NT2/D1 (cell line): ENCODE data around the gene GPN2.

Experiments
- DNase-seq: peaks from one replicate; pipeline ENCODE4 v3.0.0-alpha.2; 2011; ENCODE audit warnings: low read depth, low spot score
- H3K27me3 ChIP-seq: 2 replicates; pipeline ENCODE4 v1.6.0; 2011; ENCODE audit warnings: mild to moderate bottlenecking; ENCODE audit not compliant: insufficient read length, insufficient read depth
- H3K36me3 ChIP-seq: 2 replicates; pipeline ENCODE4 v1.6.1; 2011; ENCODE audit warnings: mild to moderate bottlenecking, low read length, mixed read lengths; ENCODE audit not compliant: insufficient read depth, insufficient read length
- H3K4me1 ChIP-seq: 2 replicates; pipeline ENCODE4 v1.5.1; 2011; ENCODE audit not compliant: insufficient read depth, insufficient read length
- H3K4me3 ChIP-seq: 2 replicates; pipeline ENCODE4 v1.5.1; 2011; ENCODE audit warnings: low read depth; ENCODE audit not compliant: insufficient read length
- H3K9ac ChIP-seq: 2 replicates; pipeline ENCODE4 v1.6.0; 2011; ENCODE audit warnings: low read depth; ENCODE audit not compliant: insufficient read length
- H3K9me3 ChIP-seq: 2 replicates; pipeline ENCODE4 v1.5.1; 2011; ENCODE audit warnings: mild to moderate bottlenecking, low read length; ENCODE audit not compliant: insufficient read depth
- SUZ12 ChIP-seq: IDR thresholded peaks from 2 replicates; pipeline ENCODE4 v1.6.1; 2011; ENCODE audit not compliant: insufficient read length, insufficient read depth; ENCODE audit errors: extremely low read depth
- YY1 ChIP-seq: IDR thresholded peaks from 2 replicates; pipeline ENCODE4 v1.6.1; 2011; ENCODE audit not compliant: insufficient read length, insufficient read depth
- ZNF274 ChIP-seq: IDR thresholded peaks from 2 replicates; pipeline ENCODE4 v1.6.1; 2011; ENCODE audit warnings: mild to moderate bottlenecking, low read depth, low read length

GPN2 gene

GRCh38 chr1:26861286-26861701, 28.8 kb downstream of the GPN2 start:
- no peak for TF ChIP-seq SUZ12
- no peak for TF ChIP-seq ZNF274
- TF ChIP-seq YY1 = no peak

GRCh38 chr1:26858891-26859640, 31.0 kb downstream of the GPN2 start:
- H3K27me3 ChIP-seq = no peaks in the 10 kb centered on the region
- peaks cover 14% of the 10 kb centered on the region for H3K36me3 ChIP-seq
- no peak overlapping the region for H3K4me3 ChIP-seq
- TF ChIP-seq ZNF274 (no peak), SUZ12 (no peak), YY1 (no peak)
- no peaks in the 10 kb centered on the region for H3K9me3 ChIP-seq
- peaks cover 42% of the 10 kb centered on the region for H3K4me1 ChIP-seq
- no peak for DNase-seq
- H3K9ac ChIP-seq = peak overlapping the region; percentile 4

More at GRCh38 chr1:26861286-26861701, 28.8 kb downstream of the GPN2 start:
- Histone ChIP-seq H3K4me1 (peaks cover 45% of the 10 kb centered on the region), H3K4me3 (no peak overlapping the region), H3K27me3 (no peaks in the 10 kb centered on the region), H3K36me3 (no peaks in the 10 kb centered on the region), H3K9me3 (no peaks in the 10 kb centered on the region), H3K9ac (no peak overlapping the region)
- no peak for DNase-seq

- H3K4me3 ChIP-seq = no peak overlapping the region
- TF ChIP-seq SUZ12 (no peak), ZNF274 (no peak), YY1 (no peak)
- no peaks in the 10 kb centered on the region for H3K27me3 ChIP-seq
- peaks cover 23% of the 10 kb centered on the region for H3K36me3 ChIP-seq
- no peaks in the 10 kb centered on the region for H3K9me3 ChIP-seq
- DNase-seq = no peak
- H3K9ac ChIP-seq = no peak overlapping the region
- peaks cover 36% of the 10 kb centered on the region for H3K4me1 ChIP-seq
These were observed 31.9 kb downstream of the GPN2 start for GRCh38 chr1:26858160-26858559.

- no peak for DNase-seq
- H3K9me3 ChIP-seq = no peaks in the 10 kb centered on the region
- H3K4me3 ChIP-seq = no peak overlapping the region
- TF ChIP-seq SUZ12 (no peak), YY1 (no peak), ZNF274 (no peak)
- H3K36me3 ChIP-seq = peaks cover 29% of the 10 kb centered on the region
- H3K9ac ChIP-seq = no peak overlapping the region
- H3K4me1 ChIP-seq = peaks cover 37% of the 10 kb centered on the region
- no peaks in the 10 kb centered on the region for H3K27me3 ChIP-seq
These were observed 32.5 kb downstream of the GPN2 start for GRCh38 chr1:26857473-26858060.

- no peak overlapping the region for H3K4me3 ChIP-seq
- H3K27me3 ChIP-seq = no peaks in the 10 kb centered on the region
- peaks cover 36% of the 10 kb centered on the region for H3K36me3 ChIP-seq
- no peak for DNase-seq
- no peak overlapping the region for H3K9ac ChIP-seq
- no peaks in the 10 kb centered on the region for H3K9me3 ChIP-seq
- no peak for TF ChIP-seq YY1
- peaks cover 30% of the 10 kb centered on the region for H3K4me1 ChIP-seq
These were observed 33.2 kb downstream of the GPN2 start for GRCh38 chr1:26856604-26857469.

GRCh38 chr1:26856181-26856580, 33.9 kb downstream of the GPN2 start:
- Histone ChIP-seq H3K4me1 (peaks cover 25% of the 10 kb centered on the region), H3K27me3 (no peaks in the 10 kb centered on the region), H3K4me3 (no peak overlapping the region), H3K9ac (no peak overlapping the region), H3K36me3 (peaks cover 43% of the 10 kb centered on the region), H3K9me3 (no peaks in the 10 kb centered on the region)
- DNase-seq = no peak
- TF ChIP-seq SUZ12 (no peak), YY1 (no peak), ZNF274 (no peak)

GRCh38 chr1:26855636-26856035, 34.4 kb downstream of the GPN2 start:
- no peak for DNase-seq
- H3K27me3 ChIP-seq = no peaks in the 10 kb centered on the region
- peaks cover 48% of the 10 kb centered on the region for H3K36me3 ChIP-seq
- H3K9me3 ChIP-seq = no peaks in the 10 kb centered on the region
- no peak overlapping the region for H3K9ac ChIP-seq
- peaks cover 25% of the 10 kb centered on the region for H3K4me1 ChIP-seq
- TF ChIP-seq SUZ12 = no peak
- TF ChIP-seq YY1 = no peak
- no peak for TF ChIP-seq ZNF274
- no peak overlapping the region for H3K4me3 ChIP-seq
